K562 (cell line): Measurements from ENCODE around the gene COL1A1. TPM values are rescaled to one million over a fixed set of nuclear protein-coding genes. Genes with fewer than 3 reads are reported as not detected.

Source experiments
- ARID1B ChIP-seq: fragments of 450-650 bp; IDR thresholded peaks from 2 replicates; pipeline ENCODE4 v1.6.1; 2016; ENCODE audit warnings: antibody characterized with exemption, mild to moderate bottlenecking, inconsistent platforms
- ELF4 ChIP-seq: fragments of 450-650 bp; formaldehyde crosslinking; IDR thresholded peaks from 2 replicates; pipeline ENCODE4 v1.4.0; 2022; ENCODE audit warnings: missing genetic modification characterization
- FOXA1 ChIP-seq: fragments of 450-650 bp; IDR thresholded peaks from 2 replicates; pipeline ENCODE4 v1.6.1; 2016; ENCODE audit warnings: mild to moderate bottlenecking, borderline replicate concordance
- GABPB1 ChIP-seq: sonication (generic); formaldehyde crosslinking; IDR thresholded peaks from 2 replicates; pipeline ENCODE4 v1.8.0; 2022; ENCODE audit warnings: mild to moderate bottlenecking, missing genetic modification reagents
- GATA2 ChIP-seq: sonication (generic); formaldehyde crosslinking; IDR thresholded peaks from 2 replicates; pipeline ENCODE4 v1.4.0; 2020; ENCODE audit warnings: mild to moderate bottlenecking, missing genetic modification reagents
- IRF9 ChIP-seq: fragments of 450-650 bp; IDR thresholded peaks from 2 replicates; pipeline ENCODE4 v1.6.1; 2016; ENCODE audit warnings: missing biosample characterization, missing genetic modification characterization
- JUND ChIP-seq, 2 experiments: IDR thresholded peaks; 2 replicates in 1 of 2; 3 replicates in 1 of 2; pipeline ENCODE4 v1.6.1; 2011; ENCODE audit warnings: borderline replicate concordance in 2 of 2, low read depth in 2 of 2, low read length in 2 of 2, improper control_type of control experiment in 1 of 2, missing biosample characterization in 1 of 2, missing genetic modification characterization in 1 of 2, missing genetic modification reagents in 1 of 2
- LEF1 ChIP-seq: fragments of 450-650 bp; IDR thresholded peaks from 2 replicates; pipeline ENCODE4 v1.6.1; 2016; ENCODE audit warnings: mild to moderate bottlenecking
- MYC ChIP-seq, 2 experiments: fragments of 250-450 bp in 1 of 2; sonication (Bioruptor Pico) in 1 of 2; IDR thresholded peaks; 2 replicates each; pipeline versions ENCODE4 v1.5.1 to v1.6.1; 2012 to 2021; ENCODE audit warnings: low read depth in 2 of 2, borderline replicate concordance in 1 of 2, improper control_type of control experiment in 1 of 2, low read length in 1 of 2, mild to moderate bottlenecking in 1 of 2, moderate library complexity in 1 of 2
- NR2C1 ChIP-seq, 2 experiments: fragments of 450-650 bp; IDR thresholded peaks; 2 replicates each; pipeline ENCODE4 v1.6.1; 2017; ENCODE audit warnings: mild to moderate bottlenecking in 2 of 2, antibody characterized with exemption in 1 of 2, inconsistent platforms in 1 of 2, missing compliant biosample characterization in 1 of 2, missing genetic modification characterization in 1 of 2
- POLR3A ChIP-seq: IDR thresholded peaks from 2 replicates; pipeline ENCODE4 v1.6.1; 2011; ENCODE audit warnings: borderline replicate concordance, mild to moderate bottlenecking, moderate library complexity; ENCODE audit not compliant: insufficient read length, insufficient read depth; ENCODE audit errors: extremely low read depth
- PTTG1 ChIP-seq: fragments of 450-650 bp; IDR thresholded peaks from 2 replicates; pipeline ENCODE4 v1.6.1; 2016; ENCODE audit warnings: low read depth, mild to moderate bottlenecking, missing genetic modification characterization, missing compliant biosample characterization
- SRSF9 ChIP-seq: fragments of 200-400 bp; formaldehyde crosslinking; IDR thresholded peaks from 2 replicates; pipeline ENCODE4 v1.6.1; 2017; ENCODE audit warnings: low read depth, low read length, borderline replicate concordance
- ZBTB33 ChIP-seq: sonication (generic); formaldehyde crosslinking; IDR thresholded peaks from 2 replicates; pipeline ENCODE4 v1.8.1; 2023; ENCODE audit warnings: mild to moderate bottlenecking, missing genetic modification reagents
- ZNF143 ChIP-seq: sonication (generic); formaldehyde crosslinking; IDR thresholded peaks from 2 replicates; pipeline ENCODE4 v1.9.0; 2022; ENCODE audit warnings: mild to moderate bottlenecking, missing genetic modification reagents
- ZNF224 ChIP-seq: sonication (generic); formaldehyde crosslinking; IDR thresholded peaks from 2 replicates; pipeline ENCODE4 v1.8.0; 2022; ENCODE audit warnings: mild to moderate bottlenecking, missing genetic modification reagents
- ZNF830 ChIP-seq: fragments of 250-450 bp; sonication (Bioruptor Pico); IDR thresholded peaks from 2 replicates; pipeline ENCODE4 v1.5.0; 2021; ENCODE audit warnings: mild to moderate bottlenecking
- polyA plus RNA-seq, 8 experiments: library from polyadenylated mRNA; depleted of rRNA in 4 of 8; stranded (reverse) in 5 of 8; unstranded in 3 of 8; fragments of >200 nt; fragmentation: Nextera tagmentation in 2 of 8; fragmentation: Illumina TruSeq in 1 of 8; extraction: Ambion mirVana in 2 of 8; extraction: Trizol in 1 of 8; gene quantifications; 2 replicates each; pipeline versions ENCODE4 v1.2.1 to v1.2.3, GENCODE V29; 2011 to 2014; ENCODE audit warnings: inconsistent platforms in 1 of 8, missing spikeins in 1 of 8
- total RNA-seq, 7 experiments: library from RNA; depleted of rRNA in 6 of 7; stranded (reverse); fragments of >200 nt in 6 of 7; fragmentation: Illumina TruSeq in 2 of 7; extraction: Trizol in 2 of 7; gene quantifications; 2 replicates each; pipeline versions ENCODE4 v1.2.1 to v1.2.3, GENCODE V29; 2011 to 2021; ENCODE audit warnings: low replicate concordance in 1 of 7
- TF ChIP-seq, protein P1 (sequence below): sonication (generic); formaldehyde crosslinking; IDR thresholded peaks from 2 replicates; pipeline ENCODE4 v1.5.0; 2020; ENCODE audit warnings: missing genetic modification reagents
- TF ChIP-seq, protein P2 (sequence below): fragments of 200-800 bp; sonication (Bioruptor generic); IDR thresholded peaks from 2 replicates; pipeline ENCODE4 v1.6.1; 2017; ENCODE audit warnings: missing genetic modification characterization, missing compliant biosample characterization

COL1A1 gene
- total and polyA plus RNA-seq, 9 of the 15 experiments (the other 6 are each of a cell fraction or from before 2014, with no cell fraction given), result 0.04 to 3.4 (median 0.18) TPM

DNA sequence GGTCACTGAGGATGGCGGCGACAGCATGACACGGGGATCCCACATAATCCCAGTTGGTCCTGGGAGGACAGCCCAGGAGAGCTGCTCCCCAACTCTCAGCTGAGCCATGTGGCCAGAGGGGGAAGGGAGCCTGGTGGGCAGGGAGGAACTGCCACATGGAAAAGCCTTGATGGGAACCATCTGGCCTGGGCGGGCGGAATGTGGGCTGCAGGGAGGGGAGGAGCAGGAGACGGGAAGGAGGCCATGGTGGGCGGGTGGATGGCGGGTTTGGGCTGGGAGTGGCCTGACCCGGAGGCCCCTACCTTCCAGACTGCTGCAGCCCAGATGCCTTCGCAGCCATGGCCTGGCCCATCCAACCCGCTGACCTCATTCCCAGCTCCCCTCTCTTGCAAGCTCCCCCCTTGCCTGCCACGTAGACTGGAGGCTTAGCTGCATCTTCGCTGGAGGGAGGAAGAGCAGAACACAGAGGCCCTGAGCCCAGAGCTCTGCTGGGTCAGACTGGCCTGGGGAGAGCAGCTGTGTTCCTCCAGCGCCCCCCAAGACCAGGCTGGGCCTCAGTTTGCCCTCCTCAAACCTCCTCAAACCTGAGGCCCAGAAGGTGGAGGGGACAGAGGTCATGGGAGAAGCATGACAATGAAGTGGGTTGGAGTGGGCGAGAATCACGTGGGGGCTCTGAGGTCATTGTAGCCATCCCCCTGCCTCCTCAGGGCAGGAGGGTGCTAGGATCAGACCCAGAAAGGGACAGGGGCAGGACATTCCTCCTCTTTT is 8.2 kb upstream of the COL1A1 start (continued):
- TF ChIP-seq POLR3A (no peak), ZNF830 (CRISPR knock-in tag) (no peak), MYC (IDR thresholded peaks at IDR 0.05; ENCODE audit: low read depth, low read length) (peak; percentile 47; the same call in 1 of the 2 replicates), MYC (CRISPR knock-in tag; IDR thresholded peaks at IDR 0.05; ENCODE audit: borderline replicate concordance, low read depth) (peak; percentile 29; the same call in 1 of the 2 replicates), ARID1B (no peak), IRF9 (tag) (peak; percentile 44; the same call in 1 of the 2 replicates), ELF4 (CRISPR knock-in tag) (0 out of 2 replicates have a peak, but pooled peaks have one; percentile 20), PTTG1 (tag) (peak; percentile 65; the same call in 1 of the 2 replicates), JUND (IDR thresholded peaks at IDR 0.05; ENCODE audit: borderline replicate concordance, low read depth, low read length) (no peak), JUND (tag; IDR thresholded peaks at IDR 0.05; ENCODE audit: borderline replicate concordance, low read depth, low read length) (no peak), ZBTB33 (CRISPR knock-in tag) (no peak), GATA2 (CRISPR knock-in tag) (no peak), ZNF224 (CRISPR knock-in tag) (no peak), LEF1 (no peak), SRSF9 (no peak), NR2C1 (IDR thresholded peaks at IDR 0.05) (peak; percentile 92), NR2C1 (tag; IDR thresholded peaks at IDR 0.05) (peak; percentile 93), GABPB1 (peak; percentile 61; the same call in 1 of the 2 replicates), FOXA1 (no peak), ZNF143 (CRISPR knock-in tag) (0 out of 2 replicates have a peak, but pooled peaks have one; percentile 30)
- TF ChIP-seq, protein P1, sequence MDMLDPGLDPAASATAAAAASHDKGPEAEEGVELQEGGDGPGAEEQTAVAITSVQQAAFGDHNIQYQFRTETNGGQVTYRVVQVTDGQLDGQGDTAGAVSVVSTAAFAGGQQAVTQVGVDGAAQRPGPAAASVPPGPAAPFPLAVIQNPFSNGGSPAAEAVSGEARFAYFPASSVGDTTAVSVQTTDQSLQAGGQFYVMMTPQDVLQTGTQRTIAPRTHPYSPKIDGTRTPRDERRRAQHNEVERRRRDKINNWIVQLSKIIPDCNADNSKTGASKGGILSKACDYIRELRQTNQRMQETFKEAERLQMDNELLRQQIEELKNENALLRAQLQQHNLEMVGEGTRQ (CRISPR knock-in tag), result peak; percentile 68
- TF ChIP-seq, protein P2, sequence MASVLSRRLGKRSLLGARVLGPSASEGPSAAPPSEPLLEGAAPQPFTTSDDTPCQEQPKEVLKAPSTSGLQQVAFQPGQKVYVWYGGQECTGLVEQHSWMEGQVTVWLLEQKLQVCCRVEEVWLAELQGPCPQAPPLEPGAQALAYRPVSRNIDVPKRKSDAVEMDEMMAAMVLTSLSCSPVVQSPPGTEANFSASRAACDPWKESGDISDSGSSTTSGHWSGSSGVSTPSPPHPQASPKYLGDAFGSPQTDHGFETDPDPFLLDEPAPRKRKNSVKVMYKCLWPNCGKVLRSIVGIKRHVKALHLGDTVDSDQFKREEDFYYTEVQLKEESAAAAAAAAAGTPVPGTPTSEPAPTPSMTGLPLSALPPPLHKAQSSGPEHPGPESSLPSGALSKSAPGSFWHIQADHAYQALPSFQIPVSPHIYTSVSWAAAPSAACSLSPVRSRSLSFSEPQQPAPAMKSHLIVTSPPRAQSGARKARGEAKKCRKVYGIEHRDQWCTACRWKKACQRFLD (CRISPR knock-in tag), result peak; percentile 51; the same call in 1 of the 2 replicates
